Measurements from ENCODE around the gene HSDL1. TPM values are rescaled to one million over a fixed set of nuclear protein-coding genes. Genes with fewer than 3 reads are reported as not detected.
A peak's percentile ranks its signal among the peaks of the same experiment; 100 is the strongest.

Gene HSDL1
- total RNA-seq, 4 donors from 2014 or later: 20.2 to 26.8 (median 22.6) TPM

- Histone ChIP-seq H3K4me1 (peaks cover 37 to 44% of the 10 kb centered on the region in 2 donors), H3K36me3 (no peaks in the 10 kb centered on the region), H3K27ac (peak overlapping the region in 3 of 4 donors; percentile 14 to 76 (median 27)), H3K4me3 (no peak overlapping the region), H3K9me3 (no peaks in the 10 kb centered on the region), H3K27me3 (no peaks in the 10 kb centered on the region)
- in situ Hi-C loops (cut with MboI; ENCODE audit: low sequenced_read_pairs in 4 of 4) (no loop called here), intact Hi-C loops (cut with DNase I; ENCODE audit: low total_unique reads) (loop anchor here (5.0 kb wide), 2 partner anchors 37 to 208 kb away; partner anchors contain the start of gene MLYCD)
- ATAC-seq: no peak
- DNase-seq: no peak
- no peak for TF ChIP-seq CTCF (IDR thresholded peaks at IDR 0.05 in 4 of 5, conservative IDR thresholded peaks at IDR 0.05 in 1 of 5)
- TF ChIP-seq POLR2A (IDR thresholded peaks at IDR 0.05): no peak
Observed at GRCh38 chr16:84105301-84105815, 39.6 kb downstream of the HSDL1 start.

GRCh38 chr16:84104231-84104630 is 40.7 kb downstream of the HSDL1 start:
- intact Hi-C loops (cut with DNase I; ENCODE audit: low total_unique reads) (no loop called here), in situ Hi-C loops (cut with MboI; ENCODE audit: low sequenced_read_pairs in 4 of 4) (no loop called here)
- no peak for TF ChIP-seq CTCF (IDR thresholded peaks at IDR 0.05 in 4 of 5, conservative IDR thresholded peaks at IDR 0.05 in 1 of 5)
- no peak for TF ChIP-seq POLR2A (IDR thresholded peaks at IDR 0.05)
- Histone ChIP-seq H3K27me3 (no peaks in the 10 kb centered on the region), H3K36me3 (no peaks in the 10 kb centered on the region), H3K4me1 (peaks cover 26 to 33% of the 10 kb centered on the region in 2 donors), H3K9me3 (no peaks in the 10 kb centered on the region), H3K4me3 (no peak overlapping the region), H3K27ac (peak overlapping the region; percentile 14 to 50 (median 38))
- DNase-seq (no peak), ATAC-seq (no peak)

- TF ChIP-seq CTCF (IDR thresholded peaks at IDR 0.05 in 4 of 5, conservative IDR thresholded peaks at IDR 0.05 in 1 of 5) (no peak), POLR2A (IDR thresholded peaks at IDR 0.05) (no peak)
- Histone ChIP-seq H3K4me1 (peaks cover 21 to 27% of the 10 kb centered on the region in 2 donors), H3K27ac (peak overlapping the region; percentile 14 to 50 (median 38)), H3K4me3 (no peak overlapping the region), H3K27me3 (no peaks in the 10 kb centered on the region), H3K36me3 (peaks cover 0 to 5% of the 10 kb centered on the region in 2 donors), H3K9me3 (no peaks in the 10 kb centered on the region)
- intact Hi-C loops (cut with DNase I; ENCODE audit: low total_unique reads): no loop called here
- in situ Hi-C loops (cut with MboI; ENCODE audit: low sequenced_read_pairs in 4 of 4): no loop called here
- DNase-seq (no peak), ATAC-seq (peak in 1 of 2 donors; percentile 44)
Observed at GRCh38 chr16:84103678-84104077, 41.3 kb downstream of the HSDL1 start.

- no peak for ATAC-seq
- intact Hi-C loops (cut with DNase I; ENCODE audit: low total_unique reads) (no loop called here), in situ Hi-C loops (cut with MboI; ENCODE audit: low sequenced_read_pairs in 4 of 4) (loop anchor here in 1 of 4 donors (25.0 kb wide), 1 partner anchor 88 kb away; the partner anchor contains the start of genes ADAD2 and TAF1C)
Observed at GRCh38 chr16:84098939-84099338, 46.0 kb downstream of the HSDL1 start.

More at GRCh38 chr16:84098939-84099338, 46.0 kb downstream of the HSDL1 start:
- Histone ChIP-seq H3K4me1 (peaks cover 7 to 9% of the 10 kb centered on the region in 2 donors), H3K27ac (peak overlapping the region in 2 of 4 donors; percentile 0 to 59), H3K4me3 (no peak overlapping the region), H3K9me3 (no peaks in the 10 kb centered on the region), H3K27me3 (no peaks in the 10 kb centered on the region), H3K36me3 (peaks cover 0 to 50% of the 10 kb centered on the region in 2 donors)
- TF ChIP-seq CTCF (IDR thresholded peaks at IDR 0.05 in 4 of 5, conservative IDR thresholded peaks at IDR 0.05 in 1 of 5) (no peak), POLR2A (IDR thresholded peaks at IDR 0.05) (no peak)
- no peak for DNase-seq
